HAP-1 (cell line): Measurements from ENCODE around the gene RBFOX1.

Experiments
- DNase-seq, 2 experiments: peaks; one replicate each; pipeline ENCODE4 v3.0.0-alpha.2; 2016 to 2020; ENCODE audit warnings: low spot score in 2 of 2
- H3K27me3 ChIP-seq: fragments of 250-450 bp; sonication (Bioruptor Pico); 2 replicates; pipeline ENCODE4 v1.5.1; 2020; ENCODE audit warnings: low read depth, mild to moderate bottlenecking, moderate library complexity
- H3K36me3 ChIP-seq: fragments of 250-450 bp; sonication (Bioruptor Pico); replicated peaks from 2 replicates; pipeline ENCODE4 v1.5.1; 2020; ENCODE audit warnings: mild to moderate bottlenecking
- H3K4me1 ChIP-seq: fragments of 250-450 bp; sonication (Bioruptor Pico); 2 replicates; pipeline ENCODE4 v1.5.1; 2020; ENCODE audit warnings: mild to moderate bottlenecking
- H3K4me3 ChIP-seq: fragments of 250-450 bp; sonication (Bioruptor Pico); 2 replicates; pipeline ENCODE4 v1.5.1; 2020; ENCODE audit warnings: mild to moderate bottlenecking, moderate library complexity
- H3K9me3 ChIP-seq: fragments of 250-450 bp; sonication (Bioruptor Pico); 2 replicates; pipeline ENCODE4 v1.5.1; 2020; ENCODE audit warnings: mild to moderate bottlenecking, moderate library complexity
- in situ Hi-C: fragments of 300-500 bp; cut with MboI; formaldehyde crosslinking; loops from 3 replicates; pipeline ENCODE4 v1.14.3; 2020; ENCODE audit warnings: low sequenced_read_pairs, inconsistent platforms, mixed read lengths

The RBFOX1 gene

GRCh38 chr16:7423434-7424044 lies 90.9 kb downstream of the RBFOX1 start:
- in situ Hi-C loops: no loop called here
- H3K36me3 ChIP-seq: no peaks in the 10 kb centered on the region
- H3K4me3 ChIP-seq: no peak overlapping the region
- DNase-seq: no peak
- no peaks in the 10 kb centered on the region for H3K27me3 ChIP-seq
- H3K9me3 ChIP-seq: no peaks in the 10 kb centered on the region
- no peaks in the 10 kb centered on the region for H3K4me1 ChIP-seq

GRCh38 chr16:7426161-7426560 lies 93.5 kb downstream of the RBFOX1 start:
- DNase-seq: no peak
- H3K9me3 ChIP-seq: no peaks in the 10 kb centered on the region
- H3K4me3 ChIP-seq: no peak overlapping the region
- no peaks in the 10 kb centered on the region for H3K4me1 ChIP-seq
- no peaks in the 10 kb centered on the region for H3K36me3 ChIP-seq
- in situ Hi-C loops: no loop called here
- no peaks in the 10 kb centered on the region for H3K27me3 ChIP-seq

- no peaks in the 10 kb centered on the region for H3K4me1 ChIP-seq
- no peak for DNase-seq
- H3K9me3 ChIP-seq: no peaks in the 10 kb centered on the region
- in situ Hi-C loops: no loop called here
- H3K27me3 ChIP-seq: no peaks in the 10 kb centered on the region
- no peak overlapping the region for H3K4me3 ChIP-seq
- no peaks in the 10 kb centered on the region for H3K36me3 ChIP-seq
Measured at GRCh38 chr16:7431723-7432122, 99.1 kb downstream of the RBFOX1 start.

- DNase-seq: no peak
- no peaks in the 10 kb centered on the region for H3K36me3 ChIP-seq
- no peaks in the 10 kb centered on the region; the same call in 1 of the 2 replicates for H3K9me3 ChIP-seq
- no peak overlapping the region for H3K4me3 ChIP-seq
- H3K4me1 ChIP-seq: no peaks in the 10 kb centered on the region
- no peaks in the 10 kb centered on the region for H3K27me3 ChIP-seq
- in situ Hi-C loops: no loop called here
Measured at GRCh38 chr16:7436306-7436705, 103.7 kb downstream of the RBFOX1 start.

- Histone ChIP-seq H3K36me3 (no peaks in the 10 kb centered on the region), H3K9me3 (no peaks in the 10 kb centered on the region; the same call in 1 of the 2 replicates), H3K4me3 (no peak overlapping the region), H3K27me3 (no peaks in the 10 kb centered on the region), H3K4me1 (no peaks in the 10 kb centered on the region)
- in situ Hi-C loops: no loop called here
- DNase-seq: no peak
Measured at GRCh38 chr16:7437135-7437804, 104.6 kb downstream of the RBFOX1 start.

- no peak overlapping the region for H3K4me3 ChIP-seq
- in situ Hi-C loops: no loop called here
- H3K36me3 ChIP-seq: no peaks in the 10 kb centered on the region
- no peaks in the 10 kb centered on the region; the same call in 1 of the 2 replicates for H3K9me3 ChIP-seq
- H3K27me3 ChIP-seq: no peaks in the 10 kb centered on the region
- DNase-seq: no peak
- no peaks in the 10 kb centered on the region for H3K4me1 ChIP-seq
Measured at GRCh38 chr16:7437843-7438242, 105.2 kb downstream of the RBFOX1 start.

GRCh38 chr16:7438601-7439000 lies 106.0 kb downstream of the RBFOX1 start:
- Histone ChIP-seq H3K9me3 (no peaks in the 10 kb centered on the region; the same call in 1 of the 2 replicates), H3K4me1 (no peaks in the 10 kb centered on the region), H3K27me3 (no peaks in the 10 kb centered on the region), H3K4me3 (no peak overlapping the region), H3K36me3 (no peaks in the 10 kb centered on the region)
- in situ Hi-C loops: no loop called here
- DNase-seq: no peak

GRCh38 chr16:7439518-7439917 lies 106.9 kb downstream of the RBFOX1 start:
- DNase-seq: no peak
- no peaks in the 10 kb centered on the region for H3K36me3 ChIP-seq
- no peaks in the 10 kb centered on the region; the same call in 1 of the 2 replicates for H3K9me3 ChIP-seq
- no peaks in the 10 kb centered on the region for H3K4me1 ChIP-seq
- no peak overlapping the region for H3K4me3 ChIP-seq
- no peaks in the 10 kb centered on the region for H3K27me3 ChIP-seq
- in situ Hi-C loops: no loop called here

- no peaks in the 10 kb centered on the region for H3K4me1 ChIP-seq
- no peaks in the 10 kb centered on the region; the same call in 1 of the 2 replicates for H3K9me3 ChIP-seq
- no peak overlapping the region for H3K4me3 ChIP-seq
- H3K36me3 ChIP-seq: no peaks in the 10 kb centered on the region
- DNase-seq: no peak
- in situ Hi-C loops: no loop called here
- H3K27me3 ChIP-seq: no peaks in the 10 kb centered on the region
Measured at GRCh38 chr16:7440886-7441400, 108.3 kb downstream of the RBFOX1 start.

- H3K4me1 ChIP-seq: no peaks in the 10 kb centered on the region
- no peaks in the 10 kb centered on the region for H3K27me3 ChIP-seq
- H3K36me3 ChIP-seq: no peaks in the 10 kb centered on the region
- no peak overlapping the region for H3K4me3 ChIP-seq
- in situ Hi-C loops: no loop called here
- no peaks in the 10 kb centered on the region; the same call in 1 of the 2 replicates for H3K9me3 ChIP-seq
- DNase-seq: no peak
Measured at GRCh38 chr16:7442050-7442449, 109.4 kb downstream of the RBFOX1 start.

- in situ Hi-C loops: no loop called here
- no peak for DNase-seq
- Histone ChIP-seq H3K36me3 (no peaks in the 10 kb centered on the region), H3K27me3 (no peaks in the 10 kb centered on the region), H3K4me3 (no peak overlapping the region), H3K4me1 (no peaks in the 10 kb centered on the region), H3K9me3 (no peaks in the 10 kb centered on the region; the same call in 1 of the 2 replicates)
Measured at GRCh38 chr16:7443142-7443541, 110.5 kb downstream of the RBFOX1 start.

- DNase-seq: no peak
Measured at GRCh38 chr16:7443648-7444365, 111.2 kb downstream of the RBFOX1 start.

GRCh38 chr16:7449306-7449705 lies 116.7 kb downstream of the RBFOX1 start:
- no peak overlapping the region for H3K4me3 ChIP-seq
- H3K27me3 ChIP-seq: no peaks in the 10 kb centered on the region
- H3K4me1 ChIP-seq: no peaks in the 10 kb centered on the region
- no peaks in the 10 kb centered on the region for H3K9me3 ChIP-seq
- no peak for DNase-seq
- in situ Hi-C loops: no loop called here
- no peaks in the 10 kb centered on the region for H3K36me3 ChIP-seq

More at GRCh38 chr16:7443648-7444365, 111.2 kb downstream of the RBFOX1 start:
- Histone ChIP-seq H3K27me3 (no peaks in the 10 kb centered on the region), H3K4me1 (no peaks in the 10 kb centered on the region), H3K4me3 (no peak overlapping the region), H3K9me3 (no peaks in the 10 kb centered on the region; the same call in 1 of the 2 replicates), H3K36me3 (no peaks in the 10 kb centered on the region)
- in situ Hi-C loops: no loop called here

- H3K27me3 ChIP-seq: no peaks in the 10 kb centered on the region
- in situ Hi-C loops: no loop called here
- H3K9me3 ChIP-seq: no peaks in the 10 kb centered on the region
- no peak for DNase-seq
- H3K4me3 ChIP-seq: no peak overlapping the region
- H3K36me3 ChIP-seq: no peaks in the 10 kb centered on the region
- H3K4me1 ChIP-seq: no peaks in the 10 kb centered on the region
Measured at GRCh38 chr16:7449808-7450207, 117.2 kb downstream of the RBFOX1 start.
